LNCAP (cell line): ENCODE results near the gene GLCE.

Experiments
- TF ChIP-seq, protein P1 (sequence below): fragments of 450-650 bp; IDR thresholded peaks from 2 replicates; pipeline ENCODE4 v1.5.1; 2017; ENCODE audit warnings: mild to moderate bottlenecking

GLCE gene

DNA sequence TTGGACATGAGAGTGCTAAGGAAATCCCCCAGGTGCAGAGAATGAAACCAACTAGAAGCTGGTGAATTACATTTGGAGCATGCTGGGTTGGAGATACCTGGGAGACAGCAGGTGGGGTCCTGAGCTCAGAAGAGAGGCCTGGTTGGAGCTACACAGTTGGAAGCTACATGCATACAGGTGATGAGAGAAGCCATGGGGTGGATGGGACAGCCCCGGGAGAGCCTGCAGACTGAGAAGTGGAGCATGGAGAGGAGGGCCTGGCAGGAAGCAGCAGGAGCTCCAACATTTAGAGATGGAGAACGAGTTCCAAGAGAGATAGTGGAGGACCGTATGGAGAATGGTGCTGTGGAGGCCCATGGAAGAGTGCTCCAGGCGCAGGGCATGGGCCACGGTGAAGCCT lies 148.5 kb downstream of the GLCE start:
- TF ChIP-seq, protein P1, sequence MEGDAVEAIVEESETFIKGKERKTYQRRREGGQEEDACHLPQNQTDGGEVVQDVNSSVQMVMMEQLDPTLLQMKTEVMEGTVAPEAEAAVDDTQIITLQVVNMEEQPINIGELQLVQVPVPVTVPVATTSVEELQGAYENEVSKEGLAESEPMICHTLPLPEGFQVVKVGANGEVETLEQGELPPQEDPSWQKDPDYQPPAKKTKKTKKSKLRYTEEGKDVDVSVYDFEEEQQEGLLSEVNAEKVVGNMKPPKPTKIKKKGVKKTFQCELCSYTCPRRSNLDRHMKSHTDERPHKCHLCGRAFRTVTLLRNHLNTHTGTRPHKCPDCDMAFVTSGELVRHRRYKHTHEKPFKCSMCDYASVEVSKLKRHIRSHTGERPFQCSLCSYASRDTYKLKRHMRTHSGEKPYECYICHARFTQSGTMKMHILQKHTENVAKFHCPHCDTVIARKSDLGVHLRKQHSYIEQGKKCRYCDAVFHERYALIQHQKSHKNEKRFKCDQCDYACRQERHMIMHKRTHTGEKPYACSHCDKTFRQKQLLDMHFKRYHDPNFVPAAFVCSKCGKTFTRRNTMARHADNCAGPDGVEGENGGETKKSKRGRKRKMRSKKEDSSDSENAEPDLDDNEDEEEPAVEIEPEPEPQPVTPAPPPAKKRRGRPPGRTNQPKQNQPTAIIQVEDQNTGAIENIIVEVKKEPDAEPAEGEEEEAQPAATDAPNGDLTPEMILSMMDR: no peak

DNA sequence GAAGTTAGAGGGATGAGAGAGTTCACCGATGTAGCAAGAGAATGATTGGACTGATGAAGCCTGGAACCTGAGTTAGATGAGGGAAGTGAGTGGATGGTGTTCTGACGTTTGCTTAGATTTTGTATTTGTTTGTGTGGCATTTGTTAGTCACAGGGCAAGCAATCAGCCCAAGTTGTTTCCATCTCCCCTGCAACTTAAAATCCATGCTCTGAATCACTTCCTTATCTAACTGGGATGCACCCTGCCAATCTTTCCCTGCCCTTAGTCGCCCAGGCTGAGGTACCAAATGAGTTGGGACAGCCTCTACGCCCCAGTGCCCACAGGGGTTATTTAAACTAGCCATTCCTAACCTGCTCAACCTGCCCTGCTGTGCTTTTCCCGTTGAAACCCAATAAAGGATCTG lies 150.9 kb downstream of the GLCE start:
- TF ChIP-seq, protein P1: no peak

DNA sequence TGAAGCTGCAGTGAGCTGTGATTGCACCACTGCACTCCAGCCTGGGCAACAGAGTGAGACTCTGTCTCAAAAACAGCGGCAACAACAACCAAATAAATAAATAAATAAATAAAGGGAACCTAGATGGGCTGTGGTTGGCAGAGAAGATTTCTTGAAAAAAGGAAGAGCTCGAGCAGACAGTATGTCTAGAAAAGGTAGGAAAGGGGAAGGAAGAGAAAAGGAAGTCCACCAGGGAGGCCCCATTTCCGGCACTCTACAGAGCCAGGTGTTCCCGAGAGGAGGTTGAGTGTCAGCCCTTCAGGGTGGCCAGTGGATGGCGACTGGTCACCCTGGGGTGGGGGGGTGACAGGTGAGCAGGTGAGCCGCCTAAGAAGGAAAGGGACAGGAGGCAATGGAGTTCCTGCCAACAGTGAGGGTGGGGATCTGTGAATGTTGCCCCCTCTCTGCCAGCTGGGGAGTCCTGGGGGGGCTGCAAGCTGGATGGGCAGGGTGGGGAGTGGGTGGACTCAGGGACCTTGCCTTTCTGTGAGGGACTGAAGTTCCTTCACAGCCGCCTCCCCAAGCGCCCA lies 153.1 kb downstream of the GLCE start:
- TF ChIP-seq, protein P1: no peak

DNA sequence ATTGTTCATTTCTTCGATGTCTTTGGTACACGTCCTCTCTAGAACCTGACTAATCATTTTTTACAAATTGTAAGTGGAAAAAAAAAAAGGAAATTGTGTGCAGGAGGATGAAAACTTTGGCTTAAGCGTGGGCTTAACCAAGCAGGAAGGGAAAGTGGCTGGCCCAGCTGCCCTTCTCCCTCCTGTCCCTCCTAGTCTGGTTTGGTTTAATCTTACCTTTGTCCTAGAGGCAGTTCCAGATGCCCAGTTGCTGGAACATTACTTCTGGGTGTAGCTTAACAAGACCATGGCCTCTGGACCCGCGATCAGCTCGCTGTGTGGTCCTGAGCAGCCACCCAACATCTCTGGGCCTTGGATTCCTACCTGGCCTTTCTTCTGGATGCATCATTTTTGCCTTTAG lies 153.7 kb downstream of the GLCE start:
- TF ChIP-seq, protein P1: no peak

DNA sequence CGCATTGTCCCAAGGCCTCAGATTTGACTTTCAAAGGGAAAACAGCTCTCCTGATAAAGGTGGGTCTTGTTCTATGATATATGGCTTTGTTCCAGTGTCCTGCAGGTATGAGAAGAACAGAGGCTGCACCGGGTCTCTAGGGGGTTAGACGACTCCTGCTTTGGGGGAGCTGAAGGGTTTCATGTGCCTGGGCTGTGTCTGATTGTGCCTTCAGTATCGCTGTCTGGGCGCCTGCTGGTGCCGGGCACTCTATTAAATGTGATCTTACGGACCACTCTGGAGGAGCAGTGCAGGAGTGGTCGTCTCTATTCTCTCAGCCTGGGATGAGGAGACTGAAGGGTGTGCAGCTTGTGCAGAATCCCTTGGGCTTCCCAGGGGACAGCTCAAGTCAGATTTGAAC lies 154.3 kb downstream of the GLCE start:
- TF ChIP-seq, protein P1: no peak

DNA sequence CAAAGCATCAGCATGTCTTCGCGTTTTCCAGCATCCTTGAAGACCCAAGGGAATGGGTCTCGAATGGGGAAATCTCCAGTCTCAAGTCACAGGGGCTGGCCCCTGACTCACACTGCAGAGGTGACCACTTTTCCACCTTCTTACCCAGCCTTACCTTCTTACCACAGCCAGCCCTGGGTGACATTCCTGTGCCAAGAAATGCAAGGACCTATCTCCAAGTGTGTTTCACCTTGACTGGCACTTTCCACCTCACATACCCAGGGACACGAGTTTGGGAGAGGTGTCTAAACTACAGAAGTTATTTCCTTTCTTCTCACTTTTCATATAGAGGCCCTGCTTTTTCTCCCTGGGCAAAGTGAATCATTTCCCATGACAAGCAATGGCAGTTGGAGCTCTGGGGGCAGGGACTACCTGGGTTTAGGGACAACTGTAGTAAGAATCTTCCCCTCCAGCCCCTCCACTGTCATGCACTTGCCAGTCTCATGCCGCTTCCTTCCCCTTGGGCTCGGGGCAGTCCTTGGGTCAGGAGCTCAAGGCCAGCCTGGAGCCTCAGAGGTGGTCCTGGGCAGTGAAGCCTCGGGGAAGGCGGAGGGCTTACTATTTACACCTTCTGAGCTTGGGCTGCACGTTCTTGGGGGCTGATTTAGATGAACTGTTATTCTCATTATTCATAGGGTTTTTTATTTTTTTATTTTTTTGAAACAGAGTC lies 155.1 kb downstream of the GLCE start:
- TF ChIP-seq, protein P1: no peak

DNA sequence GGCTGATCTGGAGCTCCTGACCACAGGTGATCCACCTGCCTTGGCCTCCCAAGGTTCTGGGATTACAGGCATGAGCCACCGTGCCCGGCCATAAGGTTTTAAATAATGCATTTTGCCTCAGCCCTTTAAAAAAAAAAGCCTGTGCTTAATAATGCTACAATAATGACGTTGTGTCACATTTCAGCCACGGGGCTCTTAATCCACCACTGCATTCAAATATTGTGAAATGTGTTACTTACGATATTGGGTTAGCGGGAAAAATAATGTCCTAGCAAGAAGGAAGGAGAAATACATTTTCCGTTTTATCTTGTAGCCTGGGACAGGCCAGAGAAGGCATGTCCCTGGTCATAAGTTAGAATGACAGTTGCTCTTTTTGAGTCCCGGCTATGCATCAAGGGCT lies 155.9 kb downstream of the GLCE start:
- TF ChIP-seq, protein P1: no peak
